Activated gamma-delta T cell treated with anti-CD3 and anti-CD28 coated beads, Interleukin-2, amount 50 U/mL, for 16 hours (primary cell): ENCODE results near the gene AMBP.

Experiments used
- DNase-seq: peaks from one replicate; pipeline ENCODE4 v3.0.0-alpha.2; 2020; ENCODE audit warnings: low read depth

The AMBP gene

GRCh38 chr9:114112778-114113584 is 34.9 kb upstream of the AMBP start:
- no peak for DNase-seq

DNA sequence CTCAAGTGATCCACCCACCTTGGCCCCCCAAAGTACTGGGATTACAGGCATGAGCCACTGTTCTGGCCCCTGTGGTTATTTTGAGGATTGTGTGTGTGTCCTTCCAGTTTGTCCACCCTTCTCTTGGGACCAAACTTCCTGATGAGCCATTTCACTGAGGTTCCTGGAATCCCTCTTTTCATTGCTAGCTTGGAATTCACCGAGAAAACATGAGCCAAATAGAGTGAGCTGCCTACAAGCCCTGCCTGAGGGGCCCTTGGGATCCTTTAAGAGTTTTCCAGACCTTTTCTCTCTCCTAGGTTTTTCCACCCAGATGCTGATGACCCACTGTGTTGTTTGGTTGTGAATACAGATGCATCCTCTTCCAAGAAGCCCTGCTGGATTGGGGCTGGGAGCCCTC is 34.2 kb upstream of the AMBP start:
- DNase-seq: no peak

DNA sequence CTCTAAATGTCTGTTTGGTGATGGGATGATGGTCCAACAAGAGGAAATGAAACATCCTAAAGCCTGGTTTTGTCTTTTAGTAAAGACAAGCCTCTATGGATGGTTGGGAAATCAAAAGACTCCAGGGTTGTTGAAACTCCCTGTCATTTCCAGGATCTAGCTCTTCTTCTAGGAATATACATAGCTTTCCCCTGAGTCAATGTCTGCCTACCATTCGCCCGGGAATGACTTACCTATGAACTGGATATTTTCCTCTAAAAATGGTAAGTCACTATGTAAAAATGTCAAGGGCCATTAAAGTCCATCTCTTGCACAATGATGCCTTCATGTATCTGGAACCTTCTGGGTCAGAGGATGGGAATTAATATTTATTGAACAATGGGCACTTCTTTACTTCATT is 32.1 kb upstream of the AMBP start:
- DNase-seq: no peak

- DNase-seq: no peak
Measured at GRCh38 chr9:114109124-114109523, 31.0 kb upstream of the AMBP start.

- no peak for DNase-seq
Measured at GRCh38 chr9:114108016-114108833, 30.1 kb upstream of the AMBP start.

GRCh38 chr9:114107286-114108001 is 29.3 kb upstream of the AMBP start:
- DNase-seq: no peak

GRCh38 chr9:114105236-114105635 is 27.1 kb upstream of the AMBP start:
- DNase-seq: no peak

- DNase-seq: no peak
Measured at GRCh38 chr9:114102484-114102883, 24.4 kb upstream of the AMBP start.

- no peak for DNase-seq
Measured at GRCh38 chr9:114100536-114100935, 22.4 kb upstream of the AMBP start.

DNA sequence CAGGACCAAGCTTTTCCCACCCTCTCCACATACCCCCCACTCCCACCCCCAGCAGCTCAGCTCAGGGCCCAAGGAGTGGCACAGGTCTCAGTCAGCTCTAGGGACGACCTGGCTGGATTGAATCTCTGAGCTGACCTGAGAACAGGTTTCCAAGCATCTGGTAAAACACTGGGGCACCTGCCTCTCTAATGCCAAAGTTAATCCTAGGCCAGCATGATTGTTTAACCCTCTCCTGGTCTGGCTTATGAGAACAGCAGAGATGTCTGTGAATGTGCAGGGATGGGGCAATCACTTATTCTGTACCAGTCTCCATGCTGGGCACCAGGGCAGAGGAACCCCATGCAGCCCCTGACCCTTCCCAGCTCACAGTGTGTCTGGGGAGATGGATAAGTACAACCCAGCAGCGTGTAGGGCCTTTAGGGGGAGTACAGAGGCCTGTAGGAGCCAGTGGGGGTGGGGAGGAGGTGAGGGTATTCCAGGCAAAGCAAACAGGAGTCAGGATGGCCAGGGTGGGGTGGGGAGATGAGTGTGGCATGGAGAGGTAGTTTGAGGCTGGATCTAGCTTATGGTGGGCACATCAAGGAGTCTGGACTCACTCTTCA is 21.7 kb upstream of the AMBP start:
- DNase-seq: no peak

- DNase-seq: no peak
Measured at GRCh38 chr9:114098936-114099668, 21.0 kb upstream of the AMBP start, which contains the start of gene KIF12. KIF12 (minus strand) TSS chr9:114099292; CDS start chr9:114099276, 16 bp downstream.

DNA sequence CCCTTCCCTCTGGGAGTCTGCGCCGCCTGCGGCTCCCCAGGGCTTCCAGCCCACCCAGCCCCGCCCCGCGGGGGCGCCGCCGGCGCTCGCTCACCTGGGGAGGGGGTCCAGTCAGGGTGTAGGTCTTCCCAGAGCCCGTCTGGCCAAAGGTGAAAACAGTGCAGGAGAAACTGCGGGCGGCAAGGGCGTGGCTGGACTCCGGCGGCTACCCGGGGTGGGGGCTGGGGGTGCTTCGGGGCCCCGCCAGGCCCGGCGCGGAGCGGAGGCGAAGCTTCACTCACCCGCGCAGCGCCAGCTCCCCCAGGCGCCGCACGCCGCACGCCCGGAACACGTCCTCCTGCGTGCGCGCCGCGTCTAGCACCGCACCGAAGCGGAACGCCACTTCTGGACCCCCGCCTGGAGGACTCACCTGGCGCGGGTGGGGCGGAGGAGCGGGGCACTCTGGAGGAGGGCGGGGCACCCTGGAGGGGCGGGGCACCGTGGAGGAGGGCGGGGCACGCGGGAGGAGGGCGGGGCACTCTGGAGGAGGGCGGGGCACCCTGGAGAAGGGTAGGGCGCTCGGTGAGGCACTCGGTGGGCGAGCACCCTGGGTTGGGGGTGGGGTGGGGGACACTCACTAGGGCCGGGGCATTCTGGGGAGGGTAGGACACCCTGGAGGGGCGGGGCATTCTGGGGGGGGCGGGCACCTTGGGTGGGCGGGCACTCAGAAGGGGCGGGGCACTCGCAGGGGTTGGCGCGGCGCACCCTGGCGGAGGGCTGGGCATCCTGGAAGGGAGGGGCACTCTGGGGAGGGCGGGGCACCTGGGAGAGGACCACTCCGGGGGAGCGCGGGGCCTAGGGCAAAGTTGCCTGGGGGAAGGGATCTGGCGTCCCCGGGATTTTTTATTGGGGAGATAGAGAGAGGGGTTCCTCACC is 20.2 kb upstream of the AMBP start:
- DNase-seq: no peak

DNA sequence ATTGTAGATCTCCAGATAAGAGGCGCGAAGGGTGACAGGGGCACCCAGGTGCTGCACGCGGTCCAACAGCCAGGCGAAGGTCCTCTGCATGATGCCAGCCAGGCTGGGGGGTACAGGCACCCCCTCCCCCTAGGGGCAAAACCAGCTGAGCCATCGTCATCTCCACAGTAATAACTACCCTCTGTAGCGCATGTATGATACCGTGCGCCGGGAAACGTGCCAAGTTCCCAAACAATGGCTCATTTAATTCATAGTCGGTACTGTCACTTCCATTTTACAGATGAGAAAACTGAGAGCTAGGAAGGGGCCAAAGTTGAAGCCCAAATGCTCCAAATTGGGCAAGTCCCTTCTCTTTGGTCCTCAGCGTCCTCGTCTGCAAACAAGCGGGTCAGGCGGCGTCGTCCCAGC is 19.5 kb upstream of the AMBP start:
- DNase-seq: no peak

DNA sequence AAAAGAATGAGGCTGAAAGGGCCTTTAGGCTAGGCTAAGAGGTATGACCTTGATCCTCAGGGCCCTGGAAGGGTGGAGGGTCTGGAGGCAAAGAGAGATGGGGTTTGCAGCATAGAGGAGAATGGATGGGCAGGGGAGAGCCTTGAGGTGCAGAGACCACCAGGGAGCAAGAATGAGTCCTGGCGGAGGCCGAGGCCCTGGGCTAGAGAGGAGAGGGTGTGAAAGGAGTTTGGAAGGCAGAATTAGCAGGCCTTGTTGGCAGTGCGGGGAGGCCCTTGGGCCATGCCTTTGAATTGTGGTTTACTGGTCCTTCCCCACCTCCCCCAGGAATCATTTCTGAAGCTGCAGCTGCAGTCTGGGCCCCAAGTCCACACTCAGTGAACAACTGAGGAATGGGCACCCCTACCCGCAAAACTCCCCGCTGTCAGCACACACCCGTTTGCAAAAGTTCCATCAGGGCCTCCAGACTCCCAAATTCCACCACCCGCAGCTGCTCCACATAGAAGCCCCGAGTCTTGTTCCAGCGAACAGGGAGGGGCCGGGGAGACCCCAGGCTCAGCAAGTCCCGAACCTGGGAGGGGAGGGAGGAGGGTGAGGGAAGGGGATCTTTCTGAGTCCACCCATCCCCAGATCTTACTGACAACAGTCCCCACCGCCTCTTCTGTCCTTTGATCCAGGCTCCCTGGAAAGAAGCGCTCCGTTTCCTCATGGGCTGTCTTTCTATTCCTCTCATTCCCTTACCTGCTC is 18.9 kb upstream of the AMBP start:
- no peak for DNase-seq

DNA sequence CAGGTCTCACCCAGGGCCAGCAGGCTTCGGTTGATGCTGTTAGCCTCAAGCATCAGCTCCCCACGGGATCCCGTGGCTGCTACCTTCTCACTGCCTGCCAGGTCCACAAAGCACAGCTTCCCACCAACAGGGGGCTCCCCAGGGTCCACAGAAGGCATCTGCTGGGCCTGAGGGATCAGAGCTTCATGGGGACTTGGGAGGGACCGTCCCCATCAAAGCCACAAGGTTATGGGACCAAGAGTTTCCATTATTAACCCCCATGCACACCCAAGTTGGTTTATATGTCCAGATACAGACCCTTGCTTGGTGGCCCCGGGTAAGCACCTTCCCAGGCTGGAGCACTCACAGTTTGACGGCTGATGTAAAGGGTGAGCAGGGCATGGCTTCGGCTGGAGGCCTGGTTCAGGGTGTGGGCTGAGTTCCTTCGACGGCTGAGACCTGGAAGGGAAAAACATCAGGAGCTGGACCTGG is 18.0 kb upstream of the AMBP start:
- DNase-seq: no peak

DNA sequence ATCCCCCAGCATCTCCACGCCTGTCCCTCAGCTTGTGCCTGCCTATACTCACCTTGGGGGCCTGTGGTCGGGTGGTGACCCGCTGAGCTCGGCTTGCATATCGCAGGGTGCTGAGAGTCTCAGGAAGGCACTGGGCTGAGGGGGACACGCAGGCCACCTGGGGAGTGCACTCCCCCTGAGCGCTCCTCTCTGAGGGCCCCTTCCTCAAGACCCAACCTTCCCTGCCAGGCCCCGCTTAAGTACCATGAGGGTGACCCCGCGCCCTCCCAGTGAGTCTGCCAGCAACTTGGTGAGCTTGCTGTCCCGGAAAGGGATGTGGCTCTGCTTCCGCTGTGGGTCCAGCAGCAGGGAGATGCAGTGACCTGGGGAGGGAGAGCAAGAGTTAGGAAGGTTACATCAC is 16.9 kb upstream of the AMBP start:
- DNase-seq: no peak

DNA sequence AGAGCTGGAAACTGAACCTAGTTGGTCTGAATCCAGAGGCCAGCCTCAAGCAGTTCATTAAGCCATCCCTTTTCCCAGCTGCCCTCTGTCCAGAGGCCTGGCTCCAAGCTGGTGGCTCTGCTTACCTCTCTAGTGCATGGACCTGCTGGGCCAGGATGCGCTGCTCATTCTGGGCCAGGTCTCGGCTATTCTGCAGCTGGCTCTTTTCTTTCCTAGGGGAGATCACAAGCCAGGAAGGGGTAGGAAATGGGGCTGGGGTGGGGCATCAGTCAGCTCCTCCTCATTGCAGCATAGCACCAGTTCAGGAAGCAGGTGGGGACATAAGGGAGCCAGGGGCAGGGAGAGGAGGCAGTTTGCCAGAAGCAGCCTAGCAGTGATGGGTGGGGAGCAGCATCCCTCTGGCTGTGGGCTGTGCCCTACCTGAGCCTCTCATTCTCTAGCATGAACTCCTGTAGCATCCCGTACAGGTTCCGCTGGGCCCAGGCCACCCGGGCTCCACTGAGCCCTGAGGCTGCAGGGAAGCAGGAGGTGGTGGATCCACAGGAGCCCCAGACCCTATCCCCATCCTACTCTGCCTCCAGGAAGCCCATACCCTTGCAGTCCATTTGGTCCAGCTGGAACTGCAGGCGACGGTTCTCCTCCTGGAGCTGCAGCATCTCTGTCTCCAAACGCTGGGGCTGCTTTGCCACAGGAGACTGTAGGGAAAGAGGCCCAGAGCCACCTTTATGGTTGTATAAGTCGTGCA is 15.8 kb upstream of the AMBP start:
- no peak for DNase-seq

- DNase-seq: no peak
Measured at GRCh38 chr9:114093031-114093471, 15.0 kb upstream of the AMBP start.

- DNase-seq: no peak
Measured at GRCh38 chr9:114092336-114092735, 14.2 kb upstream of the AMBP start.
